ENCODE measurements around the gene TRIAP1.
A peak's percentile ranks its signal among the peaks of the same experiment; 100 is the strongest.
"Not testable (repeated sequence)": the region's sequence is repeated elsewhere in the genome, so short reads cannot be mapped to it uniquely, and the experiment has no call there.

Gene TRIAP1

DNA sequence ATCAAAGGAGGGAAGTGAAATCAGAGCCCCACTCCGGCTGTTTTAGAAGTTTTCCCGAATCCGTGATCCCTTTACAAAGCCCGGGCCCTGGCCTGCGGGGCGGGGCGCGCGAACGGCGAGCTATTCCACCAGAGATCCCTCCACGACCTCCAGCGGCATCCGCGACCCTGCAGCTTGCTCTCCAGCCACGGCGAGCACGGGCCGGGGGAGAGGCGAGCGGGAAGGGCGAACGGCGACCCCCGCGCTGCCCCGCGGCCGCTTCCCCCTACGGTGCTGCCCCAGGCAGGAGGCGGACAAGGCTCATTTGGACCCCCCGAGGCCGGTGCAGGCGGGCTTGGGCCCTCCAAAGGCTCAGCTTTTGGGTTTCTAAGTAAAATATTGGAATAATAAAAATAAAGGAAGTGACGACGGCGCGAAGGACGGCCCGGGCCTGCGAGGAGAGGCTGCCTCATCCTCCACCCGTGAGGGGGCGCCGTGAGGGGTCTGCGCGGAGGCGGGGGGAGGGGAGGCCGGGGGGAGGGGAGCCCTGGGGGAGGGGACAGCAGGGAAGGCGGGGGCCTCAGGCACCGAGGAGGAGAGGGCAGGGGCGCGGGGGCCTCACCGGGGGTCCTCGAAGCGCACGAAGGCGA is 22.8 kb upstream of the TRIAP1 start:
- no peak for DNase-seq (ENCODE audit: low read depth, low spot score)

DNA sequence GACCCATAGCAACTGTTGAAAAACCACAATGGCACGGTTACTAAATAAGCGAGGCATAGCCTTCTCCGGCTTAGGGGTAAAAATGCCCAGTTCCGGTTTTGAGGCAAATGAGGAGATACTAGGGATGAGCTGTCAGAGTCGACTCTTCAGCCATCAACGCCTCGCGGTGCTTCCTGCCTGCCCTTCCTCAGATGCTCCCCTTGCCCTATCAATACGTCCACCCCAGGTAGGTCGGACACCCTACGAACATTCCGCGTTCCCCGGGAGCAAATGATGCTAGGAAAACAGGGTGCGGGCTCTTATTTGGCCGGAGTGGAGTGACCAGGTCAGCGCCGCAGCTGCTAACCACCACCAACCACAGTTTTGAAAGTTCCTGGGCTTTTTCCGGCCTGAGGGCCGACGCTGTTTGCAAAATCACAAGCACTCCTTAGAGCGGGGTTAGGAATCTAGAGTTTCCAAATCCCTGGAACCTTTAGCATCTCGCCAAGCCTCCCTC is 22.2 kb upstream of the TRIAP1 start:
- DNase-seq (ENCODE audit: low read depth, low spot score), result peak; percentile 71

DNA sequence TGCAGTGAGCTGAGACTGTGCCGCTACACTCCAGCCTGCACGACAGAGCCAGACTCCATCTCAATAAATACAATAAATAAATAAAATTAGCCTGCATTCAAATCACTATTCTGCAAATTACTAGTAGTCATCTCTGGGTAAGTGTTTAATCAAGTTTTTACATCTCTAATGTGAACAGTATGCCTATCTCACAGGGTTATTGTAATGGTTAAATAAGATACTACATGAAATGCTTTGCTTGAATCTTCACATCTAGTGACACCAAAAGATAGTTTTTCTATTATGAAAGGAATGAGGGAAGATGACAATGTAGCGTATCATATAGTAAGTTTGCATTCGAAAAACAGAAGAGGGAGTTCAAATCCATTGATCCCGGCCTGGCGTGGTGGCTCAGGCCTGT is 21.3 kb upstream of the TRIAP1 start:
- no peak for DNase-seq (ENCODE audit: low read depth, low spot score)

DNA sequence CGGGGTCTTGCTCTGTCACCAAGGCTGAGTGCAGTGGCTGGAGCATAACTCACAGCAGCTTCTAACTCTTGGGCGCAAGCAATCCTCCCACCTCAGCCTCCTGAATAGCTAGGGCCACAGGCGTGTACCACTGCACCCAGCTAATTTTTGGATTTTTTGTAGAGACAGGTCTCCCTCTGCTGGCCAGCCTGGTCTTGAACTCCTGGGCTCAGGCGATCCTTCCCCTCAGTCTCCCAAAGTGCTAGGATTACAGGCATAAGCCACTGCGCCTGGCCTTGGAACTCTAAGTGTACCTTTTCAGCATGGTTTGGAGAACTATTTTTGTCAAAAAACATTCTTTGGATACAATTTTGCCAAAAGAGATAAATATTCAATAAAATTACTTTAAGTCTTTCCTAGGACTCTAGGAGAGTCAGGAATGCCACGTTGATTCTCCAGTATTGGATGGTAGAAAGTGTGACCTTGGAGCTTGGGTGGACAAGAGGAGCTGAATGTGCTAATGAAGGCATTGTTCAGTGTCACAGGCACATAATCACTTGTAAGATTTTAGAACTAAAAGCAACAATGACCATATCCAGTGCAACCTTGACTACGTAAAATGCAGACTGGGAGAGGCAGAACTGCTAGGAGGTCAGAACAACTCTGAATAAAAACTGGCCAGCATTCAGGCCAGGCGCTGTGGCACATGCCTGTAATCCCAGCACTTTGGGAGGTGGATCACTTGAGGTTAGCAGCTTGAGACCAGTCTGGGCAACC is 20.6 kb upstream of the TRIAP1 start:
- peak; percentile 66 for DNase-seq (ENCODE audit: low read depth, low spot score)

DNA sequence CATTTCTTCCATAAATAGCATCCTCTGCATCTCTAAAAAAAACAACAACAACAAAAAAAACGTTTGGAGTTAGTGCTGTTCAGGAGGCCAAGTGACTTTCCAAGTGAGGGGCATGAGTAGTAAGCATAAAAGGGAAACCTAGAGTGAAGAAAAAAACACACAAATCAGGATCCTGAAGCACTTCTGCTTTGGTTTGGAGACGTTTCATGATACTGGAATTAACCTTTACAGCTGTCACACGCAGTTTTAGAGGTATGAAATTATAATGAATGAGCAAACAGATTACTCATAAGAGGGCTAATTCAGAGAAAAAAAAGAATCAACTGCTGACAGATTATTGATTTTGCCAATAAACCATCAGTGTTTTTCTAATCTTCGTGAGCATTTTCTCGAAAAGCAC is 19.6 kb upstream of the TRIAP1 start:
- no peak for DNase-seq (ENCODE audit: low read depth, low spot score)

DNA sequence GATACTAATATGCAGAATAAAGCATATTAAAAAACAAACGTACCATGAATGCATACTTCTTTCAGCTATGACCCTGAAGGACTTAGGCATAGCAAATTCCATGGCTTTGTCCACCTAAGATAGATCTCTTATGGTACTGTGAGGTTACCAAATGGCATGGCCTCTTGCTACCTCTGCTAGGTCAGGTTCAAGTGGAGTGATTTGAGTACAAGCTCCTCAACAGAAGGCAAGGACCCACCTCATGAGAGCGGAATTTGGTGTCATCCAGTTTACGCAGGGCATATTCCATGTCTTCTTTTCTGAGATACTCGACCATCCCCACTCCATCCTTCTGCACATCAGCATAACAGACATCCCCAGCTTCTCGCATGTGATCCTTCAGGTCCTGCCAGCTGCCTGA is 17.5 kb upstream of the TRIAP1 start:
- DNase-seq (ENCODE audit: low read depth, low spot score), result no peak

DNA sequence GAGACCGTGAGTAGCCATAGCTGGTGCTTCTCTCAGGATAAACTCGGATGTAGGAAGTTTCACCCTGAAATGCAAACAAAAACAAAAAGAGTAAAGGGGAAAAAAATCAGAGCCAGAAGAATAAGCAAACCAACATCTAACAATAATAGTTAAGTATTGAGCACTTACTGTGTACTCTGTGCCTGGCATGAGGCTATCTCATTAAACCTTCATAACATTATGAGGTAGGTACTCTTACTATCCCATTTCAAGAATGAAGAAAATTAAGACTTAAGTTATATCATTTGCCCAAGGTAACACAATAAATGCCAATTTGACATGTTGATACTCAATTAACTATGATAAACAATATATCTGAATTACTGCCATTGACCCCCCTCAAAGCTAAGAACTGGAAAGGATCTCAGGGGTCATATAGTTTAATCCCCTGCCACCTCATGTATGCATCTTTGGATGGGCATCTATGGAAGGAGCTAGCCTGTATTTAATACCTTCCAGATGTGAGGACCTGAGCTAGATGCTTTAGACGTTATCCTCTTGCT is 16.0 kb upstream of the TRIAP1 start:
- no peak for DNase-seq (ENCODE audit: low read depth, low spot score)

DNA sequence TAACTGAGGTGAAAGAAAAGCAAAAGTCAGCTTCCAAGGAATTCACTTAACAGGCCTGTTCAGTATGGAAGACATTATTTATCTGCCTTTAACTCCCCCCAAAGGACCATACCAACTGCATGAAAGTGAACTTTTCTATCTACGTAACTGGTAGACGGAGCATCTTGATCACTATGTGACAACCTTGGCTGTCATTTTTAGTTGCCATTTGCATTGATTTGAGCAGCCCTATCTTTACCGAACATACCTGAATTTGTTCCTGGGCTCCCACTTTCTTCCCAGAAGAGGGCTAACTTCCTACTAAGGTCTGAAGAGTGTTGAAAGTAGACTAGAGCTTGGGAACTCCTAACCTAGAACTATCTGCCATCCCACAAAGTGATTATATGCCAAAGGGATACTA is 14.0 kb upstream of the TRIAP1 start:
- DNase-seq (ENCODE audit: low read depth, low spot score), result no peak

DNA sequence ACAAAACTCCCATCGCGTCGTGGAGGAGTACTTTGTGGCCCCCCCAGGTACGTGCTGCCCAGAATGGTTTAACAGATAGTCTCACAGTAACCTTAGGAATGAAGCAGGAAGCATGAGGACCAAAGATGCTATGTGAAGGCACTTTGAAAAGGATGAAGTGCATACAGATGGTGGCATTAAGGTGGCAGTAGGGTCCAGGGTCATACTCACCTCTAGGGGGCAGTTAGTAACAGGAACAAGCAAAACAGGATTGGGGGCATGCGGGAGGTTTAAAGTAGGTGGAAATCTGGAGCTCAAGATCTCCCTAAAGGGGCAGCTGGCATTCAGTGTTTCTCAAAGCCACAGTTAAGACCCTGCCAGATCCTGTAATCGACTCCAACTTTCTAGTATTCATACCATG is 10.9 kb upstream of the TRIAP1 start:
- DNase-seq (ENCODE audit: low read depth, low spot score), result no peak

DNA sequence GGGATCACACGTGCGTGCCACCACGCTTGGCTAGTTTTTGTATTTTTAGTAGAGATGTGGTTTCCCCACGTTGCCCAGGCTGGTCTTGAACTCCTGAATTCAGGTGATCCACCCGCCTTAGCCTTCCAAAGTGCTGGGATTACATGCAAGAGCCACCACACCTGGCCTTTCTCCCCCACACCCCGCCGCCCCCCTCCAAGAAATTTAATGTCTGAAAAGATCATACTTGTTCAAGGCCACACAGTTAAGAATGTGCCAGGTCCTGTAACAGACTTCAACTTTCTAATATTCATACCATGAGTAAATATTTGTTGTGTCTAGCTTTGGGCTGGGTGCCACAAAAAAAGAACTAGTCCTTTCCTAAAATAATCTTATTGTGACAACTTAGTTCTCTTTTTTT is 9.1 kb upstream of the TRIAP1 start:
- no peak for DNase-seq (ENCODE audit: low read depth, low spot score)

DNA sequence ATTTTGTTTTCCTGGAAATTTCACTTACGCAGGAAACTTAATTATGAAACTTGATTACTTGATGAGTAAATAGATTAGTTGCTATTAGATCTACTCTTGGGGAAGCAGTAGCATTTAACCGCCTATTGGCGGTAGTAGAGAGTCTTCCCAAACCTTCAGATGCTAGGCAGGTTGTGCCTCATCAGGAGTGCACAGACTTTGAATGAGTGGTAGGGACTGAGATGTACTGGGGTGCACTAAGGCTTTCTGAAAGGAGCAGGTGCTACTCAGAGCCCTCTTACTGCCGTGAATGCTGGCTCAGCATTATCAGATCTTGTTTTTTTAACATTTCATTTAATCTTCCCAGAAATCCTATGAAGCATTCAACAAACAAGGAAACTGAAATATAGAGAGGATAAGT is 7.8 kb upstream of the TRIAP1 start:
- no peak for DNase-seq (ENCODE audit: low read depth, low spot score)

DNA sequence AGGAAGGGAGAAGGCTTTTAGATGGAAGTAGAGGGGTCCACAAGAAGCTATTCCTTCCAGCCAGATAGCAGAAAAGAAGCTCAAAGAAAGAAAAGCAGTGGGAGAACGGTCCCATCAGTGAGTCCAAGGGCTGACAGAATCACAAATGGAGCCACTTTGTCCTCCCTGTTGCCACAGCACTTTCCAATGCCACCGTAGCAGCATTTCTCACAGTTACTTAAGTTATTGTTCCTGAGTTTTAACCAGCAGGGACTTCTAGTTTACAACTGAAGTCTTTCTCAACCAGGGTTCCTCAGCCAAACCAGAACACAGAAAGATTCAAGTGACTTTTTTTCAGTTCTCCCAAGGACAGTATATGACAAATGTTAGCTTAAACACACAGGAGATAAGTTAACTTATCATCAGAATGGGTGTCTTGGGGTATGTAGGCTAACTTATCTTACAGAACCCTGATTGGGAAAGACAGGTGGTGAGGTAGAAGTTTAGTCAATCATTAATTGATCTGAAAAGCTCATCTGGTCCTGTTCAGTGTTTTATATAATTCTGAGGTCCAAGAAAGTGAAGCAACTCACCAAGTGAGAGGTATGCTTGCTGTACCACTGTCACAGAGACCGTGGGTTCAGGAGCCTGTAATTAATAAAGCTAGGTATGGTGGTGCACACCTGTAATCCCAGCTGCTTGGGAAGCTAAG is 7.0 kb upstream of the TRIAP1 start:
- DNase-seq (ENCODE audit: low read depth, low spot score), result no peak

DNA sequence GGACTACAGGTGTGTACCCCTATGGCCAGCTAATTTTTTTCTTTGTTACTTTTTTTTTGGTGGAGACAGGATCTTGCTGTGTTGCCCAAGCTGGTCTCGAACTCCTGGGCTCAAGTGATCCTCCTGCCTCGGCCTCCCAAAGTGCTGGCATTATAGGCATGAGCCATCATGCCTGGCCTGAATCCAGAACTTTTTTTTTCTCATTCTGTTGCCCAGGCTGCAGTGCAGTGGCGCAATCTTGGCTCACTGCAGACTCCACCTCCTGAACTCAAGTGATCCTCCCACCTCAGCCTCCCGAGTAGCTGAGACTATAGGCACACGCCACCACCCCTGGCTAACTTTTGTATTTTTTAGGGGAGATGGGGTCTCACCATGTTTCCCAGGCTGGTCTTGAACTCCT is 6.3 kb upstream of the TRIAP1 start:
- DNase-seq (ENCODE audit: low read depth, low spot score), result not testable (repeated sequence)

DNA sequence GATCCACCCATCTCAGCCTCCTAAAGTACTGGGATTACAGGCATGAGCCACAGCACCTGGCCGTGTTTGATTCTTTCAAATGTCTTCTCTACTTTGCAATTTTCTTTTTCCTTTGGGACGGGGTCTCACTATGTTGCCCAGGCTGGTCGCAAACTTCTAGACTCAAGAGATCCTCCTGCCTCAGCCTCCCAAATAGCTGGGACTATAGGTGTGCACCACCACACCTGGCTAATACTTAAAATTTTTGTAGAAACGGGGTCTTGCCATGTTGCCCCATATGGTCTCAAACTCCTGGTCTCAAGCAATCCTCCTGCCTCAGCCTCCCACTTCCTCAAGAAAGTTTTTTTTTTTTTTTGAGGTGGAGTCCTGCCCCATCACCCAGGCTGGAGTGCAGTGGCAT is 1.8 kb upstream of the TRIAP1 start:
- no peak for DNase-seq (ENCODE audit: low read depth, low spot score)

DNA sequence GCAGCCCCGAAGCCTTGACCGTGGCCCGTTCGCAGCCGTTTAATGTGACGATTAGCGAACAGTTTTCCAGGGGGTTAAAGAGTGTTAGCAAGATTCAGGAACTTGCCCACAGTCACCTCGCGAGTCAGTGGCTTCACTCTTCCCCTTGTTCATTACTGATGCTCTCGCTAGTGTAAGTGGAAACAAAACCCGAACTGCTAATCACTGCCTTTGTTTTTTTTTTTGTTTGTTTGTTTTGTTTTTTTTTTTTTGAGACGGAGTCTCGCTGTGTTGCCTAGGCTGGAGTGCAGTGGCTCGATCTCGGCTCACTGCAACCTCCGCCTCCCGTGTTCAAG is 627 bp upstream of the TRIAP1 start:
- DNase-seq (ENCODE audit: low read depth, low spot score), result not testable (repeated sequence)

DNA sequence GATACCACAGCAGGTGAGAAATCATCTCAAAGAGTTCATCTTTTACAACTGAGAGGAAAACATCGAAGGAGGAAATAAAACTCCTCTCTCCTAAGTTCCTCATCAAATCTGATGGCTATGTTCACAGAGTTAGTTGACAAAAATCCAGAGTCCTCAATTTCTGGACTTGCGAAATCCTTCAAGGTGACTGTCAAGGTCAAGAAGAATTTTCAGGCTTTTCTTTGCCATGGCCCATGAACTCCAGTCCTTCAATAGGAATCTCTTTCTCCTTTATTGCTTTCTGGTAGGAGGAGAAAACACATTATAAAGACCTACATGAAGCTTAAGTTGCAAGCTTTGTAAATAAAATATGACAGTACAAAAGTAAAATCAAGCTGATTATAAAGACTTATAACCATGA is 1.5 kb downstream of the TRIAP1 start:
- DNase-seq (ENCODE audit: low read depth, low spot score), result no peak

DNA sequence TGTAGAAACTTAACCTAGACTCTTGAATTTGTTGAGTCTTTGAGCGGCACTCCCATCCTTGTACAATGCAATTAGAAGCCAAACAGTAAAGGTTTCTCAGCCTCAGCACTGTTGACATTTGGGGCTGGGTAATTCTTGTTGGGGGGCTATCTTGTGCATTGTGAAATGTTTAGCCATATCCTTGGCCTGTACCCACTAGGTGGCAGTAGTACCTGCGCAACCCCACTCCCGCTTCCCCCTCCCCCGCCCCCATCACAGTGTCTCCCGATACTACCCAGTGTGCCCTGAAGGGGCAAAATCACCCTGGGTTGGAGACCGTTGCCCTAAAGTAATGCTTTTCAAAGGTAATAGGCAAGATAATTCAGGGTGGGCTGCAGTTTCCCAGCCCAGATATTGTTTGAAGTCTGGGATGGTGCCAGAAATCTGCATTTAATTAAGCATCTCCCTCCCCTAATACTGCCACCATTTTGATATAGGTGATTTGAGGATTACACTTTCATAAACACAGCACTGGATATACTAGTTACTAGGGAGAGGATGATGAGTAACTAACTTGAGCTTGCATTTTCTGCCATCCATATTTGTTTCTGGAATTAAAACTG is 6.4 kb downstream of the TRIAP1 start:
- DNase-seq (ENCODE audit: low read depth, low spot score), result peak; percentile 74

DNA sequence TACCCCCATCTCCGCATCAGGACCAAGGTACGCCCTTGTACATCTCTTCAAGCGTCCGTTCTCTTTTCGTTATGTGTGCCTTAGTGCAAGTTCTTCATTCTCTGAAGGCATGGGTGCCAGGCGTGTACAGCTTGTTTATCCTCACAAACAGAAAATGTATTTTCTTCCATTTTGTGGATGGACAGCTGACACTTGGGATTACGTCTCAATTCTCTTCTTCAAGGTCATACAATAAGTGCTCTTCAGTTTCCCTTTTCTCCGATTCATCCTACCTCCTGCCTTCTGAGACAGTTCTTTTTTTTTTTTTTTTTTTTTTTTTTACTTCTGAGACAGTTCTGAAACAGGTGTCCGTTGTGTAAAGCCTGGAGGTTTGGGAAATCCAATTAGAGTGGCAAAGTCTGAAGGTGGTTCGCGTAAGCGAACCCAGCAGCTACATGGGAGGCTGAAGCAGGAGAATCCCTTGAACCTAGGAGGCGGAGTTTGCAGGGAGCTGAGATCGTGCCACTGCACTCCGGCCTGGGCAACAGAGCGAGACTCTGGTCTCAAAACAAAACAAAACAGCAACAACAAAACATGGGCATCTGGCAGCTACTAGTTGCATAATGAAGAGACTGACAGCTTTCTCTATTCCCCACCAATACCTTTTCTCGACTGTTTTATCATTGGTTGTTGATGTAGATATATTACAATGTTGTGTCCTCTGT is 7.5 kb downstream of the TRIAP1 start:
- no peak for DNase-seq (ENCODE audit: low read depth, low spot score)

DNA sequence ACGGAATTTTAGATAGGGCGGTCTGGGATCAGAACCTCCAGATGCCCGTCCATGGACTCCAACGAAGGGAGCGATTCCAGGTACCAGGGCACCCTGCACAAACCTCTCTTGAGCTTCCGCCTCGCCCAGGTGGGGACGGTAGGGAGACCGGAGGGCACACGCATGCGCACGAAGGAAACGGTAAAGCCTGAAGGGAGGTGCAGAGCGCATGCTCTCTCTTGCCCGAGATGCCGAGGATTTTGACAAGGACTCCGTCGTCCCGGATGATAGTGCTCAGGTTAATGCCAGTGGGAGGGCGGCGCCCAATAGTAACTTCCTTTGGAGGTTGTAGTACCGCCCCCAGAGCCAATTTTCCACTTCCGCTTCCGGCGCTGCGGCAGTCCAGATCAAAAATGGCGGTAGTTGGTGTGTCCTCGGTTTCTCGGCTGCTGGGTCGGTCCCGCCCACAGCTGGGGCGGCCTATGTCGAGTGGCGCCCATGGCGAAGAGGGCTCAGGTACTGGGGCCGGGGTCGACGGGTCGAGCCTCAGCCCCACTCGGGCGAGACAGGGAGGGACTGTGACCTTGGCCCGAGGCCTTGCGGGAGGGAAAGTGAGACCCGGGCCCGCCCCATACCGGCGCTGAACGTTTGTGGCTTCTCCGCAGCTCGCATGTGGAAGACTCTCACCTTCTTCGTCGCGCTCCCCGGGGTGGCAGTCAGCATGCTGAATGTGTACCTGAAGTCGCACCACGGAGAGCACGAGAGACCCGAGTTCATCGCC is 8.3 kb downstream of the TRIAP1 start, which contains the start of gene COX6A1:
Gene COX6A1 (plus strand): TSS at position 379 of the 760 bp plus-strand sequence. CDS start 14 bp downstream, at position 393.
- DNase-seq (ENCODE audit: low read depth, low spot score), result peak; percentile 98

DNA sequence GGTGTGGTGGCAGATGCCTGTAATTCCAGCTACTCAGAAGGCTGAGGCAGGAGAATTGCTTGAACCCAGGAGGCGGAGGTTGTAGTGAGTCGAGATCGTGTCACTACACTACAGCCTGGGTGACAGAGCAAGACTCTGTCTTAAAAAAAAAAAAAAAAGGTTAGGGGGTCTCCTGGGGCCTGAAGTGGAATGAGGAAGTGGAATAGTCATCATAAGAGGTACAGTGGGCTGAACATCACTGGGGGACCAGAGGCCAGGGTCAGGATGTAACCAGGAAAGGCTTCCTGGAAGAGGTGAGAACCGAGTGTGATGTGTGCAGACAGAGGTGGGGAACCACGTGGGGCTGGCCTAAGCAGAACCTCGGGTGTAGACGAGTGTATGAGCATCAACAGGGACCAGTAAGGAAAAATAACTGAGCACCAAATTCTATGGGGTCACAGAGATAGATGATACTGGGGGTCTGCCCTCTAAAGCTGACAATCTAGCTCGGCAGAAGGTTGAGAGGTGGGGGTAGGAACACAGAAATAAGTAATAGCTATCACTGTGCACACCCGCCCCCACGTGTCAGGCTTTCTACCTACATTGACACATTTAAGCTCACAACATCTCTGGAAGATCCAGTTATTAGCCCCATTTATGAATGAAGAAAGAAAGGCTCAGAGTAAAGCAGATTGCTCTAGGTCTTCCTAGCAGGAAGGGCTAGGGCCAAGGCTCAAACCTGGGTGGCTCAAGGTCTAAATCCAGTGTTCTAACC is 13.2 kb downstream of the TRIAP1 start:
- no peak for DNase-seq (ENCODE audit: low read depth, low spot score)

Measured in astrocyte of the hippocampus (primary cell).